HEK293 (cell line): ENCODE data around the gene FMNL1.

Source experiments
- ZNF394 ChIP-seq: fragments of 450-650 bp; formaldehyde crosslinking; IDR thresholded peaks from 2 replicates; pipeline ENCODE4 v1.5.1; 2016; ENCODE audit warnings: missing biosample characterization, missing genetic modification characterization, mild to moderate bottlenecking, moderate library complexity, borderline replicate concordance
- ZNF558 ChIP-seq: fragments of 450-650 bp; formaldehyde crosslinking; IDR thresholded peaks from 2 replicates; pipeline ENCODE4 v1.5.1; 2016; ENCODE audit warnings: missing biosample characterization, missing genetic modification characterization

DNA sequence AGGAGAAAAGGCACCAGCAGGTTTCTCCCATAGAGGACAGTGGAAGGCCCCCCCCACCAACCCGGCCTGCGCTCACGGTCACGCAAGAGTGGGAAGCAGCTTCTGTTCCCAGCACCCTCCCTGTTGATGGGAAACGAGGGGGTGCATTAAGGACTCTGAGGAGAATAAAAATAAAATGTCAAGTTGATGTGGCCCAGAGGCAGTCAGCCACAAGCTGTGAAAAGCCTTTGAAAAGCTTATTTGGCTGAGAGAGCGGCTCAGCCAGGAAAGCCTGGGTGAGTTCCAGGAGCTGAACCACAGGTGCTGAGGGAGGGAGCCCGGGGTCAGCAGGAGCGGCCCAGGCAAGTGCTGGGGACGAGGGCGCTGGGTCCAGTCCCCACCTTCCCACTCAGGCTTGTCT is 67.1 kb downstream of the FMNL1 start:
- TF ChIP-seq ZNF394 (tag by site-specific recombination): no peak
- no peak for TF ChIP-seq ZNF558 (tag by site-specific recombination)
